IPS-20b (cell line): ENCODE data around the gene GPR141.

ENCODE experiments used
- H3K27ac ChIP-seq: one replicate; pipeline ENCODE4 v1.5.1; 2013; ENCODE audit warnings: low read length
- H3K27me3 ChIP-seq: 2 replicates; pipeline ENCODE4 v1.6.1; 2013; ENCODE audit warnings: mild to moderate bottlenecking, low read length, inconsistent platforms; ENCODE audit not compliant: insufficient read depth
- H3K36me3 ChIP-seq: 2 replicates; pipeline ENCODE4 v1.6.1; 2013; ENCODE audit warnings: low read depth, mild to moderate bottlenecking, inconsistent platforms, low read length, moderate library complexity; ENCODE audit not compliant: insufficient read depth
- H3K4me1 ChIP-seq: 2 replicates; pipeline ENCODE4 v1.6.1; 2013; ENCODE audit warnings: mild to moderate bottlenecking, control low read depth, inconsistent platforms, low read length, moderate library complexity; ENCODE audit not compliant: insufficient read depth
- H3K4me3 ChIP-seq: 2 replicates; pipeline ENCODE4 v1.5.1; 2013; ENCODE audit warnings: mild to moderate bottlenecking, low read length, inconsistent platforms
- H3K9ac ChIP-seq: 2 replicates; pipeline ENCODE4 v1.6.1; 2013; ENCODE audit warnings: low read depth, mild to moderate bottlenecking, inconsistent platforms, low read length, moderate library complexity
- H3K9me3 ChIP-seq: 2 replicates; pipeline ENCODE4 v1.6.1; 2013; ENCODE audit warnings: mild to moderate bottlenecking, low read depth, low read length, inconsistent platforms; ENCODE audit not compliant: insufficient read depth

Gene GPR141

GRCh38 chr7:37713613-37714012, 30.0 kb downstream of the GPR141 start:
- Histone ChIP-seq H3K9ac (no peak overlapping the region), H3K9me3 (no peaks in the 10 kb centered on the region), H3K27me3 (no peaks in the 10 kb centered on the region), H3K36me3 (no peaks in the 10 kb centered on the region), H3K4me3 (no peak overlapping the region), H3K27ac (no peak overlapping the region), H3K4me1 (no peaks in the 10 kb centered on the region)

GRCh38 chr7:37714606-37715005, 31.0 kb downstream of the GPR141 start:
- no peaks in the 10 kb centered on the region for H3K9me3 ChIP-seq
- H3K27me3 ChIP-seq = no peaks in the 10 kb centered on the region
- H3K27ac ChIP-seq = no peak overlapping the region
- H3K4me3 ChIP-seq = no peak overlapping the region
- no peaks in the 10 kb centered on the region for H3K4me1 ChIP-seq
- H3K9ac ChIP-seq = no peak overlapping the region
- H3K36me3 ChIP-seq = no peaks in the 10 kb centered on the region

GRCh38 chr7:37718585-37718984, 35.0 kb downstream of the GPR141 start:
- no peaks in the 10 kb centered on the region for H3K9me3 ChIP-seq
- H3K4me1 ChIP-seq = no peaks in the 10 kb centered on the region
- no peaks in the 10 kb centered on the region for H3K27me3 ChIP-seq
- no peak overlapping the region for H3K9ac ChIP-seq
- H3K36me3 ChIP-seq = no peaks in the 10 kb centered on the region
- H3K27ac ChIP-seq = no peak overlapping the region
- no peak overlapping the region for H3K4me3 ChIP-seq

- H3K9me3 ChIP-seq = no peaks in the 10 kb centered on the region
- H3K27me3 ChIP-seq = no peaks in the 10 kb centered on the region
- H3K4me1 ChIP-seq = no peaks in the 10 kb centered on the region
- no peak overlapping the region for H3K4me3 ChIP-seq
- no peak overlapping the region for H3K27ac ChIP-seq
- no peaks in the 10 kb centered on the region for H3K36me3 ChIP-seq
- H3K9ac ChIP-seq = no peak overlapping the region
Measured at GRCh38 chr7:37719077-37719476, 35.5 kb downstream of the GPR141 start.

GRCh38 chr7:37724732-37725131, 41.2 kb downstream of the GPR141 start:
- no peaks in the 10 kb centered on the region for H3K9me3 ChIP-seq
- H3K36me3 ChIP-seq = no peaks in the 10 kb centered on the region
- no peaks in the 10 kb centered on the region for H3K27me3 ChIP-seq
- H3K4me1 ChIP-seq = no peaks in the 10 kb centered on the region
- H3K27ac ChIP-seq = no peak overlapping the region
- no peak overlapping the region for H3K4me3 ChIP-seq
- no peak overlapping the region for H3K9ac ChIP-seq

GRCh38 chr7:37726016-37726415, 42.5 kb downstream of the GPR141 start:
- Histone ChIP-seq H3K9me3 (no peaks in the 10 kb centered on the region), H3K27ac (no peak overlapping the region), H3K4me1 (no peaks in the 10 kb centered on the region), H3K4me3 (no peak overlapping the region), H3K9ac (no peak overlapping the region), H3K27me3 (no peaks in the 10 kb centered on the region), H3K36me3 (no peaks in the 10 kb centered on the region)

GRCh38 chr7:37728747-37729146, 45.2 kb downstream of the GPR141 start:
- Histone ChIP-seq H3K9me3 (no peaks in the 10 kb centered on the region), H3K9ac (no peak overlapping the region), H3K4me1 (no peaks in the 10 kb centered on the region), H3K4me3 (no peak overlapping the region), H3K36me3 (no peaks in the 10 kb centered on the region), H3K27ac (no peak overlapping the region), H3K27me3 (no peaks in the 10 kb centered on the region)

- Histone ChIP-seq H3K27me3 (no peaks in the 10 kb centered on the region), H3K9ac (no peak overlapping the region), H3K4me1 (no peaks in the 10 kb centered on the region), H3K9me3 (no peaks in the 10 kb centered on the region), H3K36me3 (no peaks in the 10 kb centered on the region), H3K27ac (no peak overlapping the region), H3K4me3 (no peak overlapping the region)
Measured at GRCh38 chr7:37729181-37729580, 45.6 kb downstream of the GPR141 start.

- Histone ChIP-seq H3K9ac (no peak overlapping the region), H3K9me3 (no peaks in the 10 kb centered on the region), H3K4me1 (no peaks in the 10 kb centered on the region), H3K4me3 (no peak overlapping the region), H3K27ac (no peak overlapping the region), H3K36me3 (no peaks in the 10 kb centered on the region), H3K27me3 (no peaks in the 10 kb centered on the region)
Measured at GRCh38 chr7:37730501-37730900, 46.9 kb downstream of the GPR141 start.

GRCh38 chr7:37732253-37732652, 48.7 kb downstream of the GPR141 start:
- Histone ChIP-seq H3K27me3 (no peaks in the 10 kb centered on the region), H3K27ac (no peak overlapping the region), H3K36me3 (no peaks in the 10 kb centered on the region), H3K4me1 (no peaks in the 10 kb centered on the region), H3K9ac (no peak overlapping the region), H3K4me3 (no peak overlapping the region), H3K9me3 (no peaks in the 10 kb centered on the region)

- H3K4me3 ChIP-seq = no peak overlapping the region
- no peaks in the 10 kb centered on the region for H3K36me3 ChIP-seq
- H3K9ac ChIP-seq = no peak overlapping the region
- H3K9me3 ChIP-seq = no peaks in the 10 kb centered on the region
- H3K4me1 ChIP-seq = no peaks in the 10 kb centered on the region
- H3K27me3 ChIP-seq = no peaks in the 10 kb centered on the region
- no peak overlapping the region for H3K27ac ChIP-seq
Measured at GRCh38 chr7:37732888-37733287, 49.3 kb downstream of the GPR141 start.

- H3K27ac ChIP-seq = no peak overlapping the region
- no peaks in the 10 kb centered on the region for H3K36me3 ChIP-seq
- no peaks in the 10 kb centered on the region for H3K9me3 ChIP-seq
- H3K4me1 ChIP-seq = no peaks in the 10 kb centered on the region
- no peak overlapping the region for H3K4me3 ChIP-seq
- no peak overlapping the region for H3K9ac ChIP-seq
- no peaks in the 10 kb centered on the region for H3K27me3 ChIP-seq
Measured at GRCh38 chr7:37735196-37735595, 51.6 kb downstream of the GPR141 start.

- Histone ChIP-seq H3K4me3 (no peak overlapping the region), H3K27ac (no peak overlapping the region), H3K9ac (no peak overlapping the region), H3K27me3 (no peaks in the 10 kb centered on the region), H3K4me1 (no peaks in the 10 kb centered on the region), H3K36me3 (no peaks in the 10 kb centered on the region), H3K9me3 (no peaks in the 10 kb centered on the region)
Measured at GRCh38 chr7:37738321-37738720, 54.8 kb downstream of the GPR141 start.
